Parathyroid adenoma (tissue), 2 donors: ENCODE data around the gene PIP4K2B.

Experiments used
- H2AFZ ChIP-seq: fragments of 300-600 bp; sonication (generic); one replicate; pipeline ENCODE4 v1.7.0; 2017; ENCODE audit warnings: antibody characterized with exemption, mild to moderate bottlenecking
- H3K27ac ChIP-seq: fragments of 300-600 bp; sonication (generic); one replicate; pipeline ENCODE4 v1.7.0; 2017
- H3K27me3 ChIP-seq: fragments of 300-600 bp; sonication (generic); one replicate; pipeline ENCODE4 v1.7.0; 2017; ENCODE audit warnings: low read length; ENCODE audit not compliant: control insufficient read depth, insufficient read depth
- H3K36me3 ChIP-seq: fragments of 300-600 bp; sonication (generic); one replicate; pipeline ENCODE4 v1.7.0; 2017; ENCODE audit warnings: low read length; ENCODE audit not compliant: control insufficient read depth, insufficient read depth
- H3K4me1 ChIP-seq: fragments of 300-600 bp; sonication (generic); one replicate; pipeline ENCODE4 v1.7.0; 2017; ENCODE audit warnings: control low read depth
- H3K4me2 ChIP-seq: fragments of 300-600 bp; sonication (generic); one replicate; pipeline ENCODE4 v1.7.0; 2017; ENCODE audit warnings: low read length
- H3K4me3 ChIP-seq: fragments of 300-600 bp; sonication (generic); one replicate; pipeline ENCODE4 v1.7.0; 2017; ENCODE audit warnings: low read depth, low read length
- H3K79me2 ChIP-seq: fragments of 300-600 bp; sonication (generic); one replicate; pipeline ENCODE4 v1.7.0; 2017; ENCODE audit warnings: control low read depth
- H3K9ac ChIP-seq: fragments of 300-600 bp; sonication (generic); one replicate; pipeline ENCODE4 v1.7.0; 2017; ENCODE audit warnings: mild to moderate bottlenecking
- H3K9me3 ChIP-seq: fragments of 300-600 bp; sonication (generic); one replicate; pipeline ENCODE4 v1.7.0; 2017; ENCODE audit warnings: low read length; ENCODE audit not compliant: control insufficient read depth
- CTCF ChIP-seq: fragments of 300-600 bp; sonication (generic); IDR thresholded peaks from one replicate; pipeline ENCODE4 v1.7.0; 2017; ENCODE audit warnings: antibody characterized with exemption, mild to moderate bottlenecking
- donor health status: primary hyperparathyroidism.

The PIP4K2B gene

DNA sequence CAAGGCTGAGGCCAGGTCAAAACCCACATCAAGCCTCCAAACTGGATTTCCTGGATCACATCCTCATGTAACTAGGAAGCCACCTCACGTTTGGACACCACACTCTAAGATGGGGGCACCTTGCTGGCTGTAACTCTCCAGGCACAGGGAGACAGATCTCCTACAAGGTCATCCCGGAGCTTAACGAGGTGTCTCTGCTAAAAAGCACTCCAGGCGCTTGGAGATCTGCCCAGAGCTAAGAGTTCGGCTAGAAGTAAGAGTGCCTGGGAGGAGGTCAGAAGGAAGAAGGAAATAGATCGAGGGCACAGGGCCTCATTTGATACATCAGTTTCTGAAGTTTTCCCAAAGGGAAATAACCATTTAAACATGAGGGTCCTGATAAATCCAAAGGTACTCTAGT is 30.9 kb downstream of the PIP4K2B start:
- no peak overlapping the region for H3K9ac ChIP-seq
- no peaks in the 10 kb centered on the region for H3K36me3 ChIP-seq
- no peak overlapping the region for H2AFZ ChIP-seq
- no peaks in the 10 kb centered on the region for H3K79me2 ChIP-seq
- no peaks in the 10 kb centered on the region for H3K9me3 ChIP-seq
- peak overlapping the region; percentile 13 for H3K4me2 ChIP-seq
- H3K27ac ChIP-seq = no peak overlapping the region
- no peaks in the 10 kb centered on the region for H3K27me3 ChIP-seq
- no peaks in the 10 kb centered on the region for H3K4me1 ChIP-seq
- H3K4me3 ChIP-seq = no peak overlapping the region
- no peak for TF ChIP-seq CTCF

- H3K4me1 ChIP-seq = no peaks in the 10 kb centered on the region
- no peak overlapping the region for H2AFZ ChIP-seq
- no peak overlapping the region for H3K4me2 ChIP-seq
- no peaks in the 10 kb centered on the region for H3K27me3 ChIP-seq
- H3K9me3 ChIP-seq = no peaks in the 10 kb centered on the region
- H3K4me3 ChIP-seq = no peak overlapping the region
- no peak for TF ChIP-seq CTCF
- no peak overlapping the region for H3K9ac ChIP-seq
- no peaks in the 10 kb centered on the region for H3K36me3 ChIP-seq
- H3K79me2 ChIP-seq = no peaks in the 10 kb centered on the region
- no peak overlapping the region for H3K27ac ChIP-seq
Measured at GRCh38 chr17:38766341-38766740, 33.0 kb downstream of the PIP4K2B start.

GRCh38 chr17:38762231-38762630 is 37.1 kb downstream of the PIP4K2B start:
- H3K9ac ChIP-seq = no peak overlapping the region
- no peak overlapping the region for H2AFZ ChIP-seq
- H3K27ac ChIP-seq = no peak overlapping the region
- H3K9me3 ChIP-seq = no peaks in the 10 kb centered on the region
- H3K4me2 ChIP-seq = no peak overlapping the region
- no peaks in the 10 kb centered on the region for H3K36me3 ChIP-seq
- peaks cover 5% of the 10 kb centered on the region for H3K79me2 ChIP-seq
- no peak overlapping the region for H3K4me3 ChIP-seq
- TF ChIP-seq CTCF = no peak
- H3K4me1 ChIP-seq = no peaks in the 10 kb centered on the region
- H3K27me3 ChIP-seq = no peaks in the 10 kb centered on the region

GRCh38 chr17:38761612-38762011 is 37.7 kb downstream of the PIP4K2B start:
- Histone ChIP-seq H3K4me2 (no peak overlapping the region), H3K79me2 (peaks cover 8% of the 10 kb centered on the region), H3K9ac (no peak overlapping the region), H3K4me1 (no peaks in the 10 kb centered on the region), H3K27me3 (no peaks in the 10 kb centered on the region), H3K36me3 (no peaks in the 10 kb centered on the region), H3K4me3 (no peak overlapping the region), H2AFZ (no peak overlapping the region), H3K27ac (no peak overlapping the region), H3K9me3 (no peaks in the 10 kb centered on the region)
- TF ChIP-seq CTCF = no peak

DNA sequence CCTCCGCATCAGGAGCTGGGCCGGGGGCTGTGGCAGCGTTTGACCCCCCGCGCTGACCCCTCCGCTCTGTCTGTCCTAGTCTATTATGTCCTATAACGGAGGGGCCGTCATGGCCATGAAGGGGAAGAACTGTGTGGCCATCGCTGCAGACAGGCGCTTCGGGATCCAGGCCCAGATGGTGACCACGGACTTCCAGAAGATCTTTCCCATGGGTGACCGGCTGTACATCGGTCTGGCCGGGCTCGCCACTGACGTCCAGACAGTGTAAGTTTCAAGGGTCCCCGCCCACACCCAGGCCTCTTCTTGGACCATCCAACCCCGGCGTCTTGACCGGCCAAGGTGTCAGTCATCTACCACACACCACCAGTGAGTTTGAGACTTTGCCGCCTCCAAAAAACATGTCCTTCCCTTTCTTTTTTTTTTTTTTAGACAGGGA is 46.3 kb downstream of the PIP4K2B start:
- peak overlapping the region; percentile 96 for H3K27ac ChIP-seq

More for the DNA sequence above, 46.3 kb downstream of the PIP4K2B start:
- Histone ChIP-seq H3K4me3 (peak overlapping the region; percentile 97), H3K9ac (peak overlapping the region; percentile 65), H3K4me2 (peak overlapping the region; percentile 83), H3K36me3 (no peaks in the 10 kb centered on the region), H2AFZ (peak overlapping the region; percentile 87), H3K4me1 (peaks cover 25% of the 10 kb centered on the region), H3K27me3 (no peaks in the 10 kb centered on the region), H3K79me2 (peaks cover 28% of the 10 kb centered on the region), H3K9me3 (no peaks in the 10 kb centered on the region)
- no peak for TF ChIP-seq CTCF
